H1 (cell line): ENCODE measurements around the gene PLOD1.

ENCODE experiments used
- CTBP2 ChIP-seq: IDR thresholded peaks from 2 replicates; pipeline ENCODE4 v1.7.0; 2011; ENCODE audit warnings: borderline replicate concordance, mild to moderate bottlenecking, moderate library complexity, mixed read lengths, low read length; ENCODE audit not compliant: insufficient read depth, insufficient read length
- POLR2AphosphoS5 ChIP-seq: IDR thresholded peaks from 2 replicates; pipeline ENCODE4 v1.6.1; 2011; ENCODE audit warnings: low read depth, low read length
- RAD21 ChIP-seq, 2 experiments: IDR thresholded peaks in 1 of 2; conservative IDR thresholded peaks in 1 of 2; 2 replicates each; pipeline ENCODE4 v1.6.1; 2011; ENCODE audit warnings: low read depth in 2 of 2, low read length in 2 of 2, improper control_type of control experiment in 1 of 2, inconsistent platforms in 1 of 2, mild to moderate bottlenecking in 1 of 2, moderate library complexity in 1 of 2
- SAP30 ChIP-seq: fragments of 300-600 bp; sonication (generic); IDR thresholded peaks from 2 replicates; pipeline ENCODE4 v1.7.1; 2012; ENCODE audit warnings: low read length, moderate library complexity, mild to moderate bottlenecking, inconsistent platforms; ENCODE audit not compliant: insufficient read depth, insufficient replicate concordance
- SIX5 ChIP-seq: IDR thresholded peaks from 2 replicates; pipeline ENCODE4 v1.6.1; 2011; ENCODE audit warnings: mild to moderate bottlenecking, low read depth, low read length
- SUZ12 ChIP-seq: fragments of 200-600 bp; sonication (generic); IDR thresholded peaks from 2 replicates; pipeline ENCODE4 v1.6.1; 2012; ENCODE audit warnings: mild to moderate bottlenecking, inconsistent platforms, low read length, moderate library complexity, mixed read lengths
- TF ChIP-seq, protein P1 (sequence below): IDR thresholded peaks from 2 replicates; pipeline ENCODE4 v1.6.1; 2012; ENCODE audit warnings: low read length, inconsistent platforms
- TF ChIP-seq, protein P2 (sequence below), 3 experiments: IDR thresholded peaks; 1 replicate in 2 of 3; 2 replicates in 1 of 3; pipeline versions ENCODE4 v1.5.1 to v1.6.1; 2011; ENCODE audit warnings: low read length in 3 of 3, mild to moderate bottlenecking in 3 of 3, inconsistent platforms in 2 of 3, low read depth in 1 of 3, moderate library complexity in 1 of 3; ENCODE audit not compliant: insufficient read depth in 1 of 3; ENCODE audit errors: control extremely low read depth in 1 of 3
- TF ChIP-seq, protein P3 (sequence below): IDR thresholded peaks from 2 replicates; pipeline ENCODE4 v1.6.1; 2011; ENCODE audit warnings: low read depth, mild to moderate bottlenecking, low read length; ENCODE audit not compliant: insufficient read depth

DNA sequence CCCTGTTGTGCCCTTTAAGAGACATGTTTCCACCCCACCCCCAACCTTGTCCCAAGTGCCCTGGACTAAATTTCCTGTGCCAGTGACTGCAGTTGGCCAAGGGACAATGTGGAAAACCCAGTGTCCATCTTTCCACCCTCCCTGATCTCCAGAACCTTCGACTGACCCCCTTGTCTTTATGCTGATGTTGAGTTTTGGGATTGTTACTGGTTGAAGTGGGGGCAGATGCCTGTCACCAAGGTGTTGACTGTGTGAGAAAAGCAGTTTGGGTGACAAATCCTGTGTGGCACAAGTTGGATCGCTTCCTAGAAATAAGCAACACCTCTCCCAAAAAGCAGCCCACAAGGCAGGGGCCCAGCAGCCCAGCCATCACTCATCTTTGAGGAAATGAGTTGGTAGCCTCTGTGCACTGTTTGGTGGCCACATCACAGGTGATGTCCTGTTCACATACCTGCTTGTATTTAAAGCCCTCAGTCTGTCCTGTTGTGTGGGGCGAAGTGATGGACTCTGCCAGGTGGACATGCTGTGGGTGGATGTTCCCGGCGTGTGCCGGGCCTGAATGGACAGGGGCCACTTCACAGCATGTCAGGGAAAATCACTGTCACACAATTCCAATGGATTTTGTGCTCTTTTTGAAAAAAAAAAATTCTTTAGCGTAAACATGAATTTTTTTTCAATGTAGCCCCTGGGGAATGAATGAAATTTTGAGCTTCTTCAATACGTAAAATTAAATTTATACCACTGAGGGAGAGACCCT, 78.2 kb downstream of the PLOD1 start:
- no peak for TF ChIP-seq SUZ12
- TF ChIP-seq RAD21 (IDR thresholded peaks at IDR 0.05 in 1 of 2, conservative IDR thresholded peaks at IDR 0.05 in 1 of 2; ENCODE audit: low read depth in 2 of 2, low read length in 2 of 2) = no peak
- TF ChIP-seq, protein P1, sequence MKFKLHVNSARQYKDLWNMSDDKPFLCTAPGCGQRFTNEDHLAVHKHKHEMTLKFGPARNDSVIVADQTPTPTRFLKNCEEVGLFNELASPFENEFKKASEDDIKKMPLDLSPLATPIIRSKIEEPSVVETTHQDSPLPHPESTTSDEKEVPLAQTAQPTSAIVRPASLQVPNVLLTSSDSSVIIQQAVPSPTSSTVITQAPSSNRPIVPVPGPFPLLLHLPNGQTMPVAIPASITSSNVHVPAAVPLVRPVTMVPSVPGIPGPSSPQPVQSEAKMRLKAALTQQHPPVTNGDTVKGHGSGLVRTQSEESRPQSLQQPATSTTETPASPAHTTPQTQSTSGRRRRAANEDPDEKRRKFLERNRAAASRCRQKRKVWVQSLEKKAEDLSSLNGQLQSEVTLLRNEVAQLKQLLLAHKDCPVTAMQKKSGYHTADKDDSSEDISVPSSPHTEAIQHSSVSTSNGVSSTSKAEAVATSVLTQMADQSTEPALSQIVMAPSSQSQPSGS = no peak
- TF ChIP-seq CTBP2 = no peak
- TF ChIP-seq POLR2AphosphoS5 = no peak
- TF ChIP-seq, protein P2, sequence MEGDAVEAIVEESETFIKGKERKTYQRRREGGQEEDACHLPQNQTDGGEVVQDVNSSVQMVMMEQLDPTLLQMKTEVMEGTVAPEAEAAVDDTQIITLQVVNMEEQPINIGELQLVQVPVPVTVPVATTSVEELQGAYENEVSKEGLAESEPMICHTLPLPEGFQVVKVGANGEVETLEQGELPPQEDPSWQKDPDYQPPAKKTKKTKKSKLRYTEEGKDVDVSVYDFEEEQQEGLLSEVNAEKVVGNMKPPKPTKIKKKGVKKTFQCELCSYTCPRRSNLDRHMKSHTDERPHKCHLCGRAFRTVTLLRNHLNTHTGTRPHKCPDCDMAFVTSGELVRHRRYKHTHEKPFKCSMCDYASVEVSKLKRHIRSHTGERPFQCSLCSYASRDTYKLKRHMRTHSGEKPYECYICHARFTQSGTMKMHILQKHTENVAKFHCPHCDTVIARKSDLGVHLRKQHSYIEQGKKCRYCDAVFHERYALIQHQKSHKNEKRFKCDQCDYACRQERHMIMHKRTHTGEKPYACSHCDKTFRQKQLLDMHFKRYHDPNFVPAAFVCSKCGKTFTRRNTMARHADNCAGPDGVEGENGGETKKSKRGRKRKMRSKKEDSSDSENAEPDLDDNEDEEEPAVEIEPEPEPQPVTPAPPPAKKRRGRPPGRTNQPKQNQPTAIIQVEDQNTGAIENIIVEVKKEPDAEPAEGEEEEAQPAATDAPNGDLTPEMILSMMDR (IDR thresholded peaks at IDR 0.05; ENCODE audit: control extremely low read depth in 1 of 3, insufficient read depth in 1 of 3, low read depth in 1 of 3, low read length in 3 of 3) = no peak
- TF ChIP-seq SIX5 = no peak
- no peak for TF ChIP-seq SAP30
- TF ChIP-seq, protein P3, sequence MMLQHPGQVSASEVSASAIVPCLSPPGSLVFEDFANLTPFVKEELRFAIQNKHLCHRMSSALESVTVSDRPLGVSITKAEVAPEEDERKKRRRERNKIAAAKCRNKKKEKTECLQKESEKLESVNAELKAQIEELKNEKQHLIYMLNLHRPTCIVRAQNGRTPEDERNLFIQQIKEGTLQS = no peak
